Erythroblast (primary cell): Measurements from ENCODE around the gene ADK.

ENCODE experiments used
- GATA1 ChIP-seq: IDR thresholded peaks from 2 replicates; pipeline ENCODE4 v1.6.1; 2011; ENCODE audit warnings: low read depth, mild to moderate bottlenecking, control low read depth, low read length, moderate library complexity
- POLR2A ChIP-seq: IDR thresholded peaks from 2 replicates; pipeline ENCODE4 v1.6.1; 2011; ENCODE audit warnings: mild to moderate bottlenecking, low read length

DNA sequence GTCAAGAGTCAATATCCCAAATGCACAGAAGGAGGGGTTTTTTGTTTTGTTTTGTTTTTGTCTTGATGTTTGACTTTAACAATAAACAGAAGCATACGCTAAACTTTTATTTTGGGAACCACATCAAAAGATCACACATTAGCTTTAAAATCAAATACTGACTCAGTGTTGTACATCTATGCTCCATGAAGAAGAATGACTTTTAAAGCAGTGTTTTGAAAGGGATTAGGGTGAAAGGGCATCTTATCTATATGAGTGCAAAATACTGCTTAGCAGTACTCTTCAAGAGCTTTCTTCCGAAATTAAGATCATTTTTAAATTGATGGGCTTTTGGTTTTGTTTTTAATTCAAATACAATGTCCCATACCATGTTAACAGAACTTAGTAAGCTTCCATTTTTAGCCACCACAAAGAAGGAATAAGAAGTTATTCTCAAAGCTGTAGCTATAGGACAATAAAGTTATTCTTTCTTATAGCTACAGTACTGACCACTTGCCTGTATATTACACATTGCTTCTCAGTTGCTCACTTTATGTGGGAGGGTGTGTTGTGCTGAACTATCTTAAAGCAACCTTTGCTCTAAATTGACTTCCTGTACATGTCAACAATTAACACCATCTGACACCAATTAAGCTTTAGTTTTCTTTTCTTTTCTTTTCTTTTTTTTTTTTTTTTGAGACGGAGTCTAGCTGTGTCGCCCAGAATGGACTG, 531.1 kb downstream of the ADK start:
- TF ChIP-seq POLR2A, result no peak
- no peak for TF ChIP-seq GATA1
